ENCODE results near the gene COPE.
"Not testable (repeated sequence)": the region's sequence is repeated elsewhere in the genome, so short reads cannot be mapped to it uniquely, and the experiment has no call there.

Gene COPE

GRCh38 chr19:18939922-18940768, 21.0 kb upstream of the COPE start:
- DNase-seq: peak; percentile 79

DNA sequence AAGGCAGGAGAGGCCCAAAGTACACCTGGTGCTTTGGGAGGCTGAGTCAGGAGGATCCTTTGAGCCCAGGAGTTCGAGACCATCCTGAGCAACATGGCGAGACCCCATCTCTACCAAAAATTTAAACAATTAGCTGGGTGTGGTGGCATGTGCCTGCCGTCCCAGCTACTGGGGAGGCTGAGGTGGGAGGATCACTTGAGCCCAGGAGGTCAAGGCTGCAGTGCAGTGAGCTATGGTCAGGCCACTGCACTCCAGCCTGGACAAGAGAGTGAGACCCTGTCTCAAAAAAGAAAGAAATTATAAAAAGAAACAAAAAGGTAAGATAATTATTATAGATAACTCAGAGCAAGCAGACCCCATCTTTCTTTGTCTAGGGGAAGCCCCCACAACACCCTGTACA, 20.0 kb upstream of the COPE start:
- DNase-seq: no peak

GRCh38 chr19:18933297-18933696, 14.1 kb upstream of the COPE start:
- DNase-seq: no peak

- peak; percentile 73 for DNase-seq
Observed at GRCh38 chr19:18932216-18932841, 13.1 kb upstream of the COPE start.

GRCh38 chr19:18931316-18932162, 12.4 kb upstream of the COPE start:
- DNase-seq: no peak

DNA sequence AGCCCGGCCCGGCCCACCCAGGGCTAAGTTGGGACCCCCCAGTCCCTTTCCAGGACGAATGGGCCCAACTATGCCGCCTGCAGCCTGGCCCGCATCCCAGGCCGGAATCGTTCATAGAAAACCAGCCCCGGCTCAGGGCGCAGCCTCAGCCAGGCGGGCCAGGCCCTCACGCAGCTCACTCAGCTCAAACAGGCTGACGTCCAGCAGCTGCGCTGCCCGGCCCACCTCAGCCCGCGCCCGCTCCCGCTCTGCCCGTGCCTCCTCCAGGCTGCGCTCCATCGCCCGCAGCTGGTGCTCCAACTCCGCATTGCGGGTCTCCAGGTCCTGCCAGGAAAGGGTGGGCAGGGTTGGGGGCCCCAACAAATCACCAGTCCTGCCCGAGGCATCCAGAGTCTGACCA, 10.1 kb upstream of the COPE start:
- no peak for DNase-seq

DNA sequence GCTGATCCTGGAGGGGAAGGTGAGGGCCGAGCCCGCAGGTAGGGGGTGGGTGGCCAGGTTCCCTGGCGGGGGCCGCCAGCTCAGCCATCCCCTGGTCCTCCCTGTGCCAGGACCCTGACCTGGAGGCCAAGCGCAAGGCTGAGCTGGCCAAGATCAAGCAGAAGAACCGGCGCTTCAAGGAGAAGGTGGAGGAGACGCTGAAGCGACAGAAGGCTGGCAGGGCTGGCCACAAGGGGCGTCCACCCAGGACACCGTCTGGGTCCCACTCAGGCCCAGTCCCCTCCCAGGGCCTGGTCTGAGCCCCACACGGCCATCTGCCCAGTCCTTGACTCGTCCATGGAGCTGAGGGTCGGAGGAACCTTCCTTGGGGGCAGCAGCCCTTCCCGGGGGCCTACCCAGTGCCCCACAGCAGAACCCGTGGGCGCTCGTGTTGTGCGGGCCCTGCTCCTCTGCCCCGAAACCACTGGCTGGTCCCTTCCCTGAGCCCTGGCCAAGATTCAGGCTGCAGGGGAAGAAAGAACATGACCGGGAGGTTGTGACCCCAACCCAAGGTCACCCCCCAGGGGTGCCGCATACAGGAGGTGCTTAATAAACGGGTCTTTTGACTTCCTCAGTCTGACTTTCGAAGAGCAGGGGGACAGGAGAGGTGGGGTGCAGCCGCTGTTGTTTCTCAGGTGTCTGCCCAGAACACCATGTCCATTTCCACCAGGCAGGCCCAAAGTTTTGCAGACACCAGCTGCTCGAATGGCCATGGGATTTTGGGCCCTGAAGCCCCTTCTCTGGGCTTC, 9.0 kb upstream of the COPE start:
- no peak for DNase-seq

DNA sequence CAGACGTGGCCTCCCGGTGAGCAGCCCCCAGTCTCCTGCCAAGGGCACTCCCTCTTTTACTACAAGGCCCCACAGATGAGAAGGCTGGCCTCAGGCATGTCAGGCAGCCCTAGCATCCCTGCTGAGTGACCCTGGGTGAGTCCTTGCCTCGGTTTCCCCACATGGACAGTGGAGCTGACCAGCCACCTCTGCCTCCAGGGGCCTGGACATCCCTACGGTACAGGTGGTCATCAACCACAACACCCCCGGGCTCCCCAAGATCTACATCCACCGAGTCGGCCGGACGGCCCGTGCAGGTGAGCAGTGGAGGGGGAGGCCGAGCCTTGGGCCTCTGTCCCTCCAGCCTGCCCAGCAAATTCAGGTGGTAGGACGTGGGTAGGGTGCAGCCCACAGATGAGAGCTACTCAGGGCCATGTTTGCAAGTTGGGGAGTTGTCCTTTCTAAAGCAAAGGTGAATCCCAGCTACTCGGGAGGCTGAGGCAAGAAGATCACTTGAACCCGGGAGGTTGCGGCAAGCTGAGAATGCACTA, 5.6 kb upstream of the COPE start:
- no peak for DNase-seq

DNA sequence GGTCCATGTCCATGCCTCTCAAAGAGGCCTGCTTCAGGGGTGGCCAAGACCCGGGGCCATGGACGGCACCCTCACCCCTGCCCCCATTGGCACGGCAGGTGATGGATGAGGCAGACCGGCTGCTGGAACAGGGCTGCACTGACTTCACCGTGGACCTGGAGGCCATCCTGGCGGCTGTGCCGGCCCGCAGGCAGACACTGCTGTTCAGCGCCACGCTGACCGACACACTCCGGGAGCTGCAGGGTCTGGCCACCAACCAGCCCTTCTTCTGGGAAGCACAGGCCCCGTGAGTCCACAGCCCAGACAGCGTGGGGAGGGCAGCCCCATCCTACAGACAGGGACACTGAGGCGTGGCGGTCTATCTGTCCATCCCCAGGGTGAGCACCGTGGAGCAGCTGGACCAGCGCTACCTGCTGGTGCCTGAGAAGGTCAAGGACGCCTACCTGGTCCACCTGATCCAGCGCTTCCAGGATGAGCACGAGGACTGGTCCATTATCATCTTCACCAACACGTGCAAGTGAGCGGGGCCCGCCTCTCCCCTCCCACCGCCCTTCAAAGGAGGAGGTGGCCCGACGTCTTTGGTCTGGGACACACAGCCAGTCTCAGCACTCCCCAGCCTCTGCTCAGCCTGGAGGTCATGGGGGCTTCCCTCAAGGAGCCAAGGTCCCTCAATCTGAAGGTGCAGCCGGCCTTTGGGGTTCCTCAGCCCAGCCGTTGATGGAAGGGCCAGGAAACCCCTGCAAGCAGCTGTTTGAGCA, 3.2 kb upstream of the COPE start:
- DNase-seq: no peak

- no peak for DNase-seq
Observed at GRCh38 chr19:18921593-18921992, 2.4 kb upstream of the COPE start.

- DNase-seq: no peak
Observed at GRCh38 chr19:18920400-18920799, 1.2 kb upstream of the COPE start.

DNA sequence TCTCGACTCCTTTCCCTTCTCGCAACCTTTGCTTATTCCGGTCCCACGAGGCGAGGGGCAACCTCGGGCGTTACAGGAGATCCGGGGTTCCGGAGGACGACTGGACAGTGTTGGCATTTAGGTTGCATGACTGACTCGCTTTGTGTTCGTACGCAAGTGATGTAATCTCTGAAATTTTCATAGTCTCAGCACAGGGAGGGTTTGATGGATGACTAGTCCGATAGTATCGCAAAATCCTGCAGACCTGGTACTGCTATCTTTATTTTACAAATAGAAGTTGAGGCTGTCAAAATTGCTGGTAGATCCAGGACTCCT, 670 bp upstream of the COPE start:
- DNase-seq: no peak

- not testable (repeated sequence) for DNase-seq
Observed at GRCh38 chr19:18917593-18917992, 1.6 kb downstream of the COPE start.

- DNase-seq: peak; percentile 59
Observed at GRCh38 chr19:18915639-18916038, 3.5 kb downstream of the COPE start.

DNA sequence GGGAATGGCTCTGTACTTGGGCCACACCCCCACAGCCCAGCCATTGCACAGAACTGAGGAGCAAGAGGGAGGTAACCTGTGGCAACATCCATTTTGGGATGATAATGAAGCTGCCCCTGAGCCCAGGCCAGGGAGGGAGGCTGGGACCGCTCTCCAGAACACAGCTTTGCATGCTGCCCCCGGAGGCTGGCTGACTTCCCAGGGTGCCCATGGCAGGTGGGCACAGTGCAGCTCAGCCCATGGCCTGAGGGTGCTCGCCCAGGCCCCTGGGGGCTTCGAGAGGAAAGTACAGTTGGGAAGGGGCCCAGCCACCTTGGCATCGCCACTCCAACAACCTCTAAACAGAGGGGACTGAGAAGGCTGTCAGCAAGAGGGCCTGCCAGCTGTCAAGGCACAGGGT, 5.7 kb downstream of the COPE start:
- DNase-seq: no peak

DNA sequence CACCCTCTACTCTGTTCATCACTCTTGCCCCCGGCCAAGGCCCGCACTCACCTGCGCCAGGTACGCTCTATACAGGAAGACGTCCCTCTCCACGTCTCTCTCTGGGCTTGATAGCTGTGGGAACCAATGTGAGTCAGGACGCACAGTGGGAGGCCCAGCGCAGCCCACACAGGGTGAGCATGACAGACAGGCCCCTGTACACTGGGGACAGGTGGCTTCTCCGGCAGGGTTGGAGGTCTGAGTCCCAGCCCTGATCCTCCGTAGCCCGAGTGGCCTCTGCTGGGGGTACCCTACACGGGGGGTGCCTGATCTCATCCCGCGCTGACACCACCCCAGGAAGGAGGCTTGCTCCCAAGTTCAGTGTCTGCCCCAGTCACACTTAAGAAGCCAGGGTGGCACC, 6.3 kb downstream of the COPE start:
- no peak for DNase-seq

- no peak for DNase-seq
Observed at GRCh38 chr19:18910801-18911436, 8.3 kb downstream of the COPE start.

- DNase-seq: peak; percentile 14
Observed at GRCh38 chr19:18910010-18910409, 9.2 kb downstream of the COPE start.

DNA sequence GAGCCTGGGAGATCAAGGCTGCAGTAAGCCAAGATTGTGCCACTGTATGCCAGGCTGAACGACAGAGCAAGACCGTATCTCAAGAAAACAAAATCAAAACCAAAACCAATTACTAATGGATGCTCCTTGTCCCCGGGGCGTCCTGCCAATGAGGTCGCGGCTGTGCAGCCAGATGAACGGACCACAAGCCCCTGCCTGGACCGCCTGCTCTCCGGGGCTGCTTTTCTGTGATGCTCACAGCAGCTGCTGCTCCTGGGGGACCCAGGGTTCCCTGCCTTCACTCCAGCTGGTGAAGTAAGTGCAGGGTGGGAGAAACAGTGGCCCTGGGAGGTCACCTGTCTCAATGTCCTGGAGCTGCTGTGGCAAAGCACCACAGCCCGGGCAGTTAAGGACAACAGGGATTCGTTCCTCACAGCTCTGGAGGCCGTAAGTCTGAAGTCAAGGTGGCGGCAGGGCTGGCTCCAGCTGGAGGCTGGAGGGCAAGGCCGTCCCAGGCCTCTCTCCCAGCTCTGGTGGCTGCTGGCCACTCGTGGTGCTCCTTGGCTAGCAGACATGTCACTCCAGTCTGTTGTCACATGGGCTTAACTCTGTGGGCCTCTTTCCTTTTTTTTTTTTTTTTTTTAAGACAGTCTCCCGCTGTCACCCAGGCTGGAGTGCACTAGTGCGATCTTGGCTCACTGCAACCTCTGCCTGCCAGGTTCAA, 10.1 kb downstream of the COPE start:
- peak; percentile 11 for DNase-seq

GRCh38 chr19:18906605-18907519, 12.3 kb downstream of the COPE start:
- no peak for DNase-seq
